ENCODE data around the gene STOX2. TPM values are rescaled to one million over a fixed set of nuclear protein-coding genes. Genes with fewer than 3 reads are reported as not detected.

The STOX2 gene
- polyA plus RNA-seq, 1 of the 3 experiments (the other 2 are of a cell fraction): 0.16 TPM

GRCh38 chr4:184016759-184017668, 111.9 kb downstream of the STOX2 start (continued):
- no peak for TF ChIP-seq REST (IDR thresholded peaks at IDR 0.05; ENCODE audit: low read depth, low read length)
- TF ChIP-seq TAF1 (IDR thresholded peaks at IDR 0.05; ENCODE audit: borderline replicate concordance, low read depth, low read length): no peak
- TF ChIP-seq SIN3A (IDR thresholded peaks at IDR 0.05; ENCODE audit: borderline replicate concordance, low read depth, low read length): no peak
- no peak for TF ChIP-seq TCF12 (IDR thresholded peaks at IDR 0.05)
- no peak for TF ChIP-seq NFIC (IDR thresholded peaks at IDR 0.05; ENCODE audit: borderline replicate concordance)
- peak in 1 of 2 experiments; percentile 88; a peak in 2 of 4 replicates for TF ChIP-seq EP300 (IDR thresholded peaks at IDR 0.05; ENCODE audit: borderline replicate concordance in 1 of 2, low read depth in 1 of 2, low read length in 1 of 2)
- peak; percentile 53; the same call in 1 of the 2 replicates for TF ChIP-seq RCOR1 (IDR thresholded peaks at IDR 0.05; ENCODE audit: low read length)

GRCh38 chr4:184019076-184019475, 114.0 kb downstream of the STOX2 start:
- CTCF ChIA-PET: no interaction called here
- Histone ChIP-seq H3K9ac (no peak overlapping the region), H3K36me3 (replicated peaks in 1 of 2; ENCODE audit: control insufficient read depth in 1 of 2, insufficient read depth in 2 of 2, low read length in 1 of 2) (peaks cover 0 to 2% of the 10 kb centered on the region in 2 experiments), H4K20me1 (ENCODE audit: insufficient read depth) (no peaks in the 10 kb centered on the region), H3K4me1 (ENCODE audit: control insufficient read depth in 1 of 2, insufficient read depth in 2 of 2, low read depth in 1 of 2, low read length in 1 of 2) (peaks cover 0 to 35% of the 10 kb centered on the region in 2 experiments; a peak in 2 of 4 replicates), H3F3A (replicated peaks; ENCODE audit: insufficient read depth) (no peaks in the 10 kb centered on the region), H3K27ac (ENCODE audit: low read depth in 2 of 2, low read length in 1 of 2) (peak overlapping the region in 1 of 2 experiments; percentile 99; a peak in 2 of 4 replicates), H3K9me2 (no peaks in the 10 kb centered on the region), H3K4me2 (no peak overlapping the region), H3K9me3 (no peaks in the 10 kb centered on the region), H3K79me2 (ENCODE audit: insufficient read depth) (no peaks in the 10 kb centered on the region), H3K27me3 (ENCODE audit: insufficient read depth) (no peaks in the 10 kb centered on the region), H3K4me3 (ENCODE audit: low read depth in 2 of 2, low read length in 1 of 2) (no peak overlapping the region), H2AFZ (ENCODE audit: low read depth) (no peak overlapping the region)
- no peak for DNase-seq
- POLR2A ChIA-PET: no interaction called here
- no peak for TF ChIP-seq MEF2A (IDR thresholded peaks at IDR 0.05; ENCODE audit: borderline replicate concordance, low read depth)
- TF ChIP-seq SMC3 (IDR thresholded peaks at IDR 0.05; ENCODE audit: low read depth, low read length): no peak
- TF ChIP-seq ELF1 (IDR thresholded peaks at IDR 0.05): no peak
- TF ChIP-seq NFIC (IDR thresholded peaks at IDR 0.05; ENCODE audit: borderline replicate concordance): no peak
- WGBS (ENCODE audit: low lambda C conversion rate): 67% methylated on average over 1 of the region's 1 CpG

Data from SK-N-SH (cell line).